Activated naive CD4-positive, alpha-beta T cell treated with anti-CD3 and anti-CD28 coated beads for 36 hours (primary cell): Measurements from ENCODE around the gene ARHGAP44. TPM values are rescaled to one million over a fixed set of nuclear protein-coding genes. Genes with fewer than 3 reads are reported as not detected.

Experiments
- CTCF ChIA-PET: fragments of 350-600 bp; sonication (Branson Sonifier 250); formaldehyde crosslinking; loops from one replicate; lab custom pipeline; 2021; ENCODE audit warnings: antibody characterized with exemption; lab: Charles Lee
- DNase-seq: peaks from one replicate; pipeline ENCODE4 v3.0.0-alpha.2; 2020
- H3K27ac Mint-ChIP-seq: one replicate; pipeline ENCODE4 v1.8.0; 2021; ENCODE audit warnings: mild to moderate bottlenecking, mixed read lengths
- H3K27me3 Mint-ChIP-seq: one replicate; pipeline ENCODE4 v1.8.0; 2021; ENCODE audit warnings: low read depth, mixed read lengths
- H3K36me3 Mint-ChIP-seq: one replicate; pipeline ENCODE4 v1.8.0; 2021; ENCODE audit warnings: low read depth, mixed read lengths
- H3K4me1 Mint-ChIP-seq: one replicate; pipeline ENCODE4 v1.8.0; 2021; ENCODE audit warnings: low read depth, mixed read lengths
- H3K4me3 Mint-ChIP-seq: one replicate; pipeline ENCODE4 v1.8.0; 2021; ENCODE audit warnings: mild to moderate bottlenecking, moderate library complexity, mixed read lengths
- H3K9me3 Mint-ChIP-seq: one replicate; pipeline ENCODE4 v1.8.0; 2021; ENCODE audit warnings: mixed read lengths
- intact Hi-C: fragments of 100-400 bp; cut with micrococcal nuclease; formaldehyde crosslinking; loops from one replicate; pipeline ENCODE4 v1.15.1; 2023
- total RNA-seq, 2 experiments: library from RNA; stranded (reverse); gene quantifications; one replicate each; pipeline ENCODE4 v1.2.3, GENCODE V29; 2021

Gene ARHGAP44, protein sequence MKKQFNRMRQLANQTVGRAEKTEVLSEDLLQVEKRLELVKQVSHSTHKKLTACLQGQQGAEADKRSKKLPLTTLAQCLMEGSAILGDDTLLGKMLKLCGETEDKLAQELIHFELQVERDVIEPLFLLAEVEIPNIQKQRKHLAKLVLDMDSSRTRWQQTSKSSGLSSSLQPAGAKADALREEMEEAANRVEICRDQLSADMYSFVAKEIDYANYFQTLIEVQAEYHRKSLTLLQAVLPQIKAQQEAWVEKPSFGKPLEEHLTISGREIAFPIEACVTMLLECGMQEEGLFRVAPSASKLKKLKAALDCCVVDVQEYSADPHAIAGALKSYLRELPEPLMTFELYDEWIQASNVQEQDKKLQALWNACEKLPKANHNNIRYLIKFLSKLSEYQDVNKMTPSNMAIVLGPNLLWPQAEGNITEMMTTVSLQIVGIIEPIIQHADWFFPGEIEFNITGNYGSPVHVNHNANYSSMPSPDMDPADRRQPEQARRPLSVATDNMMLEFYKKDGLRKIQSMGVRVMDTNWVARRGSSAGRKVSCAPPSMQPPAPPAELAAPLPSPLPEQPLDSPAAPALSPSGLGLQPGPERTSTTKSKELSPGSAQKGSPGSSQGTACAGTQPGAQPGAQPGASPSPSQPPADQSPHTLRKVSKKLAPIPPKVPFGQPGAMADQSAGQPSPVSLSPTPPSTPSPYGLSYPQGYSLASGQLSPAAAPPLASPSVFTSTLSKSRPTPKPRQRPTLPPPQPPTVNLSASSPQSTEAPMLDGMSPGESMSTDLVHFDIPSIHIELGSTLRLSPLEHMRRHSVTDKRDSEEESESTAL
- total RNA-seq = under 1 TPM in 1 of 2 experiments, not detected in 1; 0.12 TPM

DNA sequence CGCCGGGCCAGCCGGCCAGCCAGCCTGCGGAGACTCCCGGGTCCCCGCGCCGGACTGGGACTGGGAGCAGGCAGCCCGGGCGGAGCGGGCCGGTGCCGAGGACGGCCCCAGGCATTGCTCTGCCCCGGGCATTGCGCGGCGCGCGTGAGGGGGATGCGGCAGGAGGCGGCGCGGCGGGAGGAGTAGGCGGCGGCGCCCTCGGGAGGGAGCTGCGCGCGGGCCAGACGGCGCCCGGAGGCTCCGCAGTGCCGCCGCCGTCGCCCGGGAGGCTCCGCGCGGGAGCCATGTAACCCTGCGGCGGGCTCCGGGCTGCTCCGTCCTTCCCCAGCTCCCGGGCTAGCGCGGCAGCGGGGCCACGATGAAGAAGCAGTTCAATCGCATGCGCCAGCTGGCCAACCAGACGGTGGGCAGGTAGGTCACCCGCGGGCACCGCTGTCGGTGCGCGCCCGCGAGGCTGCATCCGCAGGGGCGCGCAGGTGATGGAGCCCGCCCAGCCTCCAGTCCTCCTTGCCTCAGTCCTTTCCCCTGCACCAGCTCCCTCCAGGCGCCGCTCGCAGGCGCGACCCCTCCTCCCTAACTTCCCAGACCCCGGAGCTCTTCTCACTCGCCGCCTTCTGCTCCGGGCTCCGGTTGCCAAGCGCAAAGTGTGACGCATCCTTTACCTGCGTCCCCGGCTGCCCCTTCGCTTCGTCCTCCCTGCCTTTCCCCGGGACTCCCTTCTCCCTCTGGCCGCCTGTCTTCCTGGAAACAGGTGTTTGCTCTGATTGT, at the start of gene ARHGAP44:
Gene ARHGAP44, plus strand, starts transcription at position 18 of the 768 bp plus-strand sequence. Its CDS starts 341 bp downstream, at position 359.
- Mint-ChIP-seq H3K27ac (no peak within 1 kb of the TSS), H3K27me3 (peaks cover 41% of the 10 kb centered on the region), H3K4me3 (peak within 1 kb of the TSS; percentile 68), H3K36me3 (no peaks in the 10 kb centered on the region), H3K9me3 (no peaks in the 10 kb centered on the region), H3K4me1 (peaks cover 7% of the 10 kb centered on the region)
- intact Hi-C loops = no loop called here
- peak; percentile 11 for DNase-seq
- CTCF ChIA-PET = interaction anchor here (0.6 to 1.1 kb wide), 3 partner anchors 9 to 244 kb away, joined by 3 read pairs; no protein-coding TSS in a partner anchor

DNA sequence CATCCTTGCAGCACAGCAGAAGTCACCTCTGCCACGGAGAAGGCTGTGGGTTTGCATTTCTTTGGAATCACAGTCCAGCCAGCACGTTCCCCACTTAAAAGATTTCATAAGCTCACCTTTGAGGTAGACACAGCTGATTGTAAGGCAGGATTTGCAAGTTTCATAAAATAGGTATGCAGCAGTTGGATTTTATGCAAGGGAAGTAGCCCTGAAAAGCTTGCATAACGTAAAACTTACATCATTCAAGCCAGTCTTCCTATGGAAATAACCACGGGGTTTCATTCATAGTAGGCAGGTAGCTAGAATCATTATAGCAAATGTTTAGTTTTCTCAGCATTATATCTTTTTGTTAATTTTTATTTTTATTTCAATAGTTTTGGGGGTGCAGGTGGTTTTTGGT, 49.8 kb upstream of the ARHGAP44 start:
- CTCF ChIA-PET = no interaction called here
- H3K27me3 Mint-ChIP-seq = no peaks in the 10 kb centered on the region
- DNase-seq = no peak
- no peak overlapping the region for H3K4me3 Mint-ChIP-seq
- H3K4me1 Mint-ChIP-seq = no peaks in the 10 kb centered on the region
- no peak overlapping the region for H3K27ac Mint-ChIP-seq
- no peaks in the 10 kb centered on the region for H3K9me3 Mint-ChIP-seq
- intact Hi-C loops = no loop called here
- H3K36me3 Mint-ChIP-seq = no peaks in the 10 kb centered on the region

DNA sequence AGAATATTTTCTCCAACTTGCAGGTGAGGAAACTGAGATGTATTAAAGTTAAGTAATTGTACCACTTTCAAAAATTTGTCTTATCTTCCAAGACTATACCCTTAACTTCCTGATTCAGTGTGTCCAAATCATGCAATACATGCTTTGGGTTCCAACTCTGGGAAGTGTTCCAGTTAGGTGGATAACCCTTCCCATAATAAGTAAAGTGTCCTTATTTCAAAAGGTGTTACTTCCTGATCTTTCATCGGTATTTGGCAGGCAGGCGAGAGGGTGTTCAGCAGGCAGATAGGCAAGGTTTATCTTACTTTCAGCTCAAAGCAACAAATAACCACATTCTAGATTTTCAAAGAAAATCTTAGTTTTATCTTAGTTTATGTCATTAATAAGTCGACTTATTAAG, 46.3 kb upstream of the ARHGAP44 start:
- intact Hi-C loops = loop anchor here (5.0 kb wide), 1 partner anchor 561 kb away; no protein-coding TSS in a partner anchor
- Mint-ChIP-seq H3K27me3 (peaks cover 3% of the 10 kb centered on the region), H3K4me1 (no peaks in the 10 kb centered on the region), H3K27ac (no peak overlapping the region), H3K9me3 (no peaks in the 10 kb centered on the region), H3K36me3 (no peaks in the 10 kb centered on the region), H3K4me3 (no peak overlapping the region)
- no peak for DNase-seq
- CTCF ChIA-PET = interaction anchor here (0.7 to 1.3 kb wide), 2 partner anchors 26 to 486 kb away, joined by 3 to 4 read pairs; no protein-coding TSS in a partner anchor

DNA sequence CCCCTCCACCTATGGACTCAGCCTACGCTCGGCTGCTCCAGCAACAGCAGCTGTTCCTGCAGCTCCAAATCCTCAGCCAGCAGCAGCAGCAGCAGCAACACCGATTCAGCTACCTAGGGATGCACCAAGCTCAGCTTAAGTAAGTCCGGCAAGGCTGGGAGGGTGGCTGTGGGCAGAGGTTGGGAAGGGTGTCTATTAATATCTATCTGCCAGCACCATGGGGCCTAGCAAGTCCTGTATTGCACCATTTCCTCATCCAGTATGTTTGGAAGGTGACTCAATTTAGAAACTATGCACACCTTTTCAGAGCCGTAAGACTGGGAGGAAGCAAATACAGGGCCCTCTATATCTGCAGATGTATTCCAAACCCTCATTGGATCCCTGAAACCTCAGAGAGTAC, 45.0 kb upstream of the ARHGAP44 start:
- intact Hi-C loops = loop anchor here (5.0 kb wide), 1 partner anchor 562 kb away; no protein-coding TSS in a partner anchor
- DNase-seq = no peak
- CTCF ChIA-PET = no interaction called here
- Mint-ChIP-seq H3K36me3 (no peaks in the 10 kb centered on the region), H3K4me3 (no peak overlapping the region), H3K27me3 (peaks cover 3% of the 10 kb centered on the region), H3K9me3 (no peaks in the 10 kb centered on the region), H3K27ac (no peak overlapping the region), H3K4me1 (no peaks in the 10 kb centered on the region)

DNA sequence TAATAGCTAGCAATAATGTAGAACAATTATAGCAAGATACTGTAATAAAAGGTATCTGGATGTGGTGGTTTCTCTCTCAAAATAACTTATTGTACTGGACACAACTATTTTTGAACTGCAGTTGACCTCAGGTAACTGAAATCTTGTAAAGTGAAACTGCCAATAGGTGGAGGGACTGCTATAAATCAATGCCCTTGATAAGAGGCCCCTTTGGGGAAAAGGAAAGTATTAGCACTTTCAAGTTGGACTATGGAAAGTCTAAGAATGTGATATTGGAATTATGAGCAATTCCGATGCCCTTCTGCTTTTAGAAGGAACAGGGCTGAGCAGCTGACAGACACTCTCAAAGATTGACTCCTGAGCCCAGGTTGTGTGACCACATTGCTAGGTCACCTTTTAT, 44.5 kb upstream of the ARHGAP44 start:
- CTCF ChIA-PET = no interaction called here
- no peaks in the 10 kb centered on the region for H3K36me3 Mint-ChIP-seq
- no peaks in the 10 kb centered on the region for H3K9me3 Mint-ChIP-seq
- H3K27me3 Mint-ChIP-seq = peaks cover 3% of the 10 kb centered on the region
- intact Hi-C loops = loop anchor here (5.0 kb wide), 1 partner anchor 562 kb away; no protein-coding TSS in a partner anchor
- no peak overlapping the region for H3K4me3 Mint-ChIP-seq
- no peak overlapping the region for H3K27ac Mint-ChIP-seq
- no peaks in the 10 kb centered on the region for H3K4me1 Mint-ChIP-seq
- no peak for DNase-seq

DNA sequence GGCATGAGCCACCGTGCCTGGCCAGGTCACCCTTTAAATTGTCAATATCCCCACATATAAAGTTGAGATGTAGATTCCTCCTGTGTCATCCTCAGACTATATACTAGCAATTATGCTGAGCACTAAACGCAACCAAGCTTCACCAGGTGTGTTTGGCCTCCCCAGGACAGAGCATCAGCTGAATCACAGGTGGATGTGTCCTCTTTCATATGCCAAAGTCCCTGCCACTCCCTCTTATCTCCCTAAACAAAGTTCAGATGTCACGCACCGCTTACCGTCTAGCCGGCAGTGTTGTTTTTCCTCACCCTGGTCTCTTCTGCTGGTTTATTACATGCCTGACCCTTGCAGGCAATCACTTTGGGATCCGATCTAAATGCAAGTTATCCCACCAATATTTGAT, 43.8 kb upstream of the ARHGAP44 start:
- Mint-ChIP-seq H3K4me3 (no peak overlapping the region), H3K9me3 (no peaks in the 10 kb centered on the region), H3K27ac (no peak overlapping the region), H3K36me3 (no peaks in the 10 kb centered on the region), H3K4me1 (no peaks in the 10 kb centered on the region), H3K27me3 (peaks cover 3% of the 10 kb centered on the region)
- intact Hi-C loops = no loop called here
- CTCF ChIA-PET = no interaction called here
- DNase-seq = no peak

DNA sequence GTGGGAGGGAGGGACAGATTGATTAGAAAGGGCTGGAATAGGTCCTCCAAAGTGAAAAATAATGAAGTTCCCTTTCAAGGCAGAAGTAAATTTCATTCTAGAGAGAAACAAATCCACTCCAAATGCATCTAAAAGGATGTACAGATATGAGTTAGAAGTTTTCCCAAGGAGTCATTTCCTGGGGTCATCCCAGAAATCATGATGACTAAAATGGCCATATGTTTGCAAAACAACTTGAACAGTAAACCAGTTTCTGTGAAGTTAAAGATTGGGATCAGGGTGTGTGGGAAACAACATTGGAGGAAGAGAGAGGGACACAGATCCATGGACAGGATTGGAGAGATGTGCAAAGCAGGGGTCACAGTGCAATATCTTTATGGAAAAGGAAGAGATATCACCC, 32.5 kb upstream of the ARHGAP44 start:
- H3K27me3 Mint-ChIP-seq = peaks cover 2% of the 10 kb centered on the region
- H3K4me3 Mint-ChIP-seq = no peak overlapping the region
- CTCF ChIA-PET = no interaction called here

DNA sequence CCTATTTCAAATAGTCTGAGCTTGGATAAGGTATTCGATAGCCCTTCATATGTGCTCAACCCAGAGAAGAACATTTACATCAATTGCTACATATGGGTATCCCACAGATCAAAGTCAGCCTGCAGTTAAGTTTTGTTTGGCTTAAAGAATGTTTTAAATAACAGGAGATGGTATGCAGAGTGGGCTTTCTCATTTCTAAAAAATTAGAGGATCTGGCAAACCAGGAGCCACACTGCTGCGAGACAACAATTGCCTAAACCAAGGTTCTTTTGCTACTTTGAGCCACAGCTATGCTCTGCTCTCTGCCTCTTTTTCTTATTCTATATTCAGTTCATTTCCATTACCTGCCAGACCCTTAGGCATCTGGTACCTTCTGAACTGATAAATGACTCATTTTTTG, 30.2 kb upstream of the ARHGAP44 start:
- Mint-ChIP-seq H3K9me3 (peaks cover 9% of the 10 kb centered on the region), H3K4me1 (no peaks in the 10 kb centered on the region), H3K36me3 (no peaks in the 10 kb centered on the region), H3K27me3 (peaks cover 2% of the 10 kb centered on the region), H3K4me3 (no peak overlapping the region), H3K27ac (no peak overlapping the region)
- intact Hi-C loops = no loop called here
- CTCF ChIA-PET = interaction anchor here (0.6 to 0.7 kb wide), 2 partner anchors 36 to 444 kb away, joined by 3 read pairs; no protein-coding TSS in a partner anchor
- DNase-seq = no peak

More for the DNA sequence above, 32.5 kb upstream of the ARHGAP44 start:
- no peak for DNase-seq
- H3K4me1 Mint-ChIP-seq = no peaks in the 10 kb centered on the region
- no peaks in the 10 kb centered on the region for H3K36me3 Mint-ChIP-seq
- no peak overlapping the region for H3K27ac Mint-ChIP-seq
- intact Hi-C loops = no loop called here
- peaks cover 5% of the 10 kb centered on the region for H3K9me3 Mint-ChIP-seq

DNA sequence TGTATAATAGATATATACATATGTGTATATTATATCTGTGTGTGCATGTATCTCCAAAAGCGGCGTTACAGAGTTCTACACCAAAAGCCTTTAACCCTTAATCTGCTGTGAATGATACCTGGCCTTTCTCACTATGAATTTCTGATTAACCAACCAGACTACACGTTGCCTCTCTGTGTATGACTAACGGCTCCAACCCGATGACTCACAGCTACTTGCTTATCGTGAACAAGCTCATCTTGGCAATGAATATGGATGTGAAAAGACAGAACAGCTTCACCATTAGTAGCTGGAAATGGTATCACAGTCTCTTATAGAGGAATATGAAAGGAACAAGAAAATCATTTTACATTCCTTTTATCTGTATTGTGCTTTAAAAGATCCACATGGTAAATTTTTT, 23.8 kb upstream of the ARHGAP44 start:
- Mint-ChIP-seq H3K4me3 (no peak overlapping the region), H3K36me3 (no peaks in the 10 kb centered on the region), H3K27ac (no peak overlapping the region), H3K4me1 (no peaks in the 10 kb centered on the region), H3K9me3 (peaks cover 6% of the 10 kb centered on the region), H3K27me3 (no peaks in the 10 kb centered on the region)
- CTCF ChIA-PET = interaction anchor here (0.6 kb wide), 1 partner anchor 17 kb away, joined by 3 read pairs; no protein-coding TSS in a partner anchor
- DNase-seq = no peak
- intact Hi-C loops = no loop called here

DNA sequence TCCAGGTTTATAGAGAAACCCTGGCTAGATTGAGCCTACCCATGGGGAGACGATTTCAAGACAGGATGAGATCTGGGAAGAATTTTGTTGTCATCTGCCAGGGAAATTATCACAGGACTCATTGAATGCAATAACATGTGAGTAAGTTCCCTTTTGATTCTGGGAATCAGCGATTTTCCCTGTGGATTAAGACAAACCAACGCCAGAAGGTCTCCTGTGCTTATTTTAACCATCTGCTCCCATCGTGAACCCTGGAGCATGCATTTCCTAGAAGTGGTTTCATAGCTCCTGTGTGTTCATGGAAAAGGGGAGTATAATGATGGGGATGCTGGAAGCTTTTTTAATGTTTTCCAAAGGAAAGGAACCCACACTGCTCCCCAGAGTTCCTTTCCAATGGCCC, 21.0 kb upstream of the ARHGAP44 start:
- intact Hi-C loops = no loop called here
- DNase-seq = no peak
- H3K4me1 Mint-ChIP-seq = no peaks in the 10 kb centered on the region
- no peaks in the 10 kb centered on the region for H3K36me3 Mint-ChIP-seq
- H3K27me3 Mint-ChIP-seq = no peaks in the 10 kb centered on the region
- H3K4me3 Mint-ChIP-seq = no peak overlapping the region
- H3K27ac Mint-ChIP-seq = no peak overlapping the region
- CTCF ChIA-PET = no interaction called here
- peaks cover 2% of the 10 kb centered on the region for H3K9me3 Mint-ChIP-seq

DNA sequence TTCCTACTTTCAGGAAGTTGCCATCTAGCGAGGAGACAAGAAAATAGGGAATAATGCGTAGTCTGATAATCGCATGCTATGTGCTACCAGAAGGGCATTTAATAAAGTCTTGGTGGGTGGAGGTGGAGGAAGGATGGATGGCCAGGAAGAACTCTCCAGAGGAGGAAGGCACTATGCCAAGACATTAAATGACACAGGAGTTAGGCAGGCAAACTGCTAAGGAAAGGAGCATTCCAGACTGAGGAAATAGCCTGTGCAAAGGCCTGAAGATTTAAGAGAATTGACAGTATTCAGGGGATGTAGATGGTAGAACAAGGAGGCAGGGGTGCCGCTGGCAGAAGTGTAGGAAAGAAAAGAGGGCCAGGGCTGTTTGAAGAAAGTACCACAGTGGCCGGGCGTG, 19.3 kb upstream of the ARHGAP44 start:
- CTCF ChIA-PET = no interaction called here
- no peak for DNase-seq
- H3K27me3 Mint-ChIP-seq = no peaks in the 10 kb centered on the region
- H3K27ac Mint-ChIP-seq = no peak overlapping the region
- intact Hi-C loops = no loop called here
- no peaks in the 10 kb centered on the region for H3K9me3 Mint-ChIP-seq
- H3K36me3 Mint-ChIP-seq = no peaks in the 10 kb centered on the region
- H3K4me1 Mint-ChIP-seq = no peaks in the 10 kb centered on the region
- H3K4me3 Mint-ChIP-seq = no peak overlapping the region

DNA sequence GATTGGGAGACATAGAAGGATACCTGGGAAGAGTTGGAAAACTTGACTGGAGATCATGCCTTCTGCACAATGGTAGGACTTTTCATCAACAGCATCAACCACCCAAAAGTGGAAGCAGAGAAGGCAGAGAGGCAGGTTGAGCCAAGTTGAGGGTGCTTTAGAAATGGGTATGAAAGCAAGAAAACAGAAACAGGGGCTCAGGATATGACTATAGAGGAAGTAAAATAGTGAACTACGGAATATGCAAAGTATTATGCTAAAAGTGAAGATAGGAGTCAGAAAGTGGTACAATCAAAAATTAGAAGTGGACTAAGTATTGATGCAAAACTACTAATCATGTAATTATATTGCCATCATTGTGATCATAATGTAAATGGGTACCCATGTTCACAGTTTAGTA, 16.1 kb upstream of the ARHGAP44 start:
- no peak overlapping the region for H3K27ac Mint-ChIP-seq
- CTCF ChIA-PET = no interaction called here
- no peaks in the 10 kb centered on the region for H3K27me3 Mint-ChIP-seq
- intact Hi-C loops = no loop called here
- no peaks in the 10 kb centered on the region for H3K9me3 Mint-ChIP-seq
- no peaks in the 10 kb centered on the region for H3K4me1 Mint-ChIP-seq
- no peak for DNase-seq
- H3K4me3 Mint-ChIP-seq = no peak overlapping the region
- H3K36me3 Mint-ChIP-seq = no peaks in the 10 kb centered on the region
